Neural crest cell (in vitro differentiated cells): ENCODE results near the gene SNRPE. TPM values are rescaled to one million over a fixed set of nuclear protein-coding genes. Genes with fewer than 3 reads are reported as not detected.
"Not testable (repeated sequence)": the region's sequence is repeated elsewhere in the genome, so short reads cannot be mapped to it uniquely, and the experiment has no call there.

Source experiments
- DNase-seq: peaks from one replicate; pipeline ENCODE4 v3.0.0; 2021; ENCODE audit warnings: low read depth, mixed read lengths, low spot score
- H3K27ac Mint-ChIP-seq: one replicate; pipeline ENCODE4 v1.8.0; 2021; ENCODE audit warnings: mild to moderate bottlenecking, mixed read lengths; ENCODE audit not compliant: unreplicated experiment
- H3K27me3 Mint-ChIP-seq: 2 replicates; pipeline ENCODE4 v1.8.0; 2021; ENCODE audit warnings: low read depth, mild to moderate bottlenecking, mixed read lengths
- H3K36me3 Mint-ChIP-seq: 2 replicates; pipeline ENCODE4 v1.8.0; 2021; ENCODE audit warnings: low read depth, mild to moderate bottlenecking, mixed read lengths
- H3K4me1 Mint-ChIP-seq: 2 replicates; pipeline ENCODE4 v1.8.0; 2021; ENCODE audit warnings: mixed read lengths
- H3K4me3 Mint-ChIP-seq: one replicate; pipeline ENCODE4 v1.8.0; 2021; ENCODE audit warnings: mild to moderate bottlenecking, mixed read lengths
- H3K9me3 Mint-ChIP-seq: 2 replicates; pipeline ENCODE4 v1.8.0; 2021; ENCODE audit warnings: mixed read lengths
- CTCF ChIP-seq: fragments of 200-600 bp; sonication (generic); conservative IDR thresholded peaks from 2 replicates; pipeline ENCODE4 v1.5.0; 2021; ENCODE audit warnings: antibody characterized with exemption, mild to moderate bottlenecking
- total RNA-seq: library from RNA; stranded (reverse); gene quantifications from 2 replicates; pipeline ENCODE4 v1.2.1, GENCODE V29; 2021

The SNRPE gene
- total RNA-seq, 1 donor from 2014 or later, result 308 TPM

GRCh38 chr1:203828002-203828401, 33.4 kb upstream of the SNRPE start:
- no peak for TF ChIP-seq CTCF
- Mint-ChIP-seq H3K4me3 (no peak overlapping the region), H3K4me1 (no peaks in the 10 kb centered on the region), H3K36me3 (peaks cover 11% of the 10 kb centered on the region), H3K9me3 (no peaks in the 10 kb centered on the region), H3K27ac (no peak overlapping the region), H3K27me3 (no peaks in the 10 kb centered on the region)
- no peak for DNase-seq

- peaks cover 11% of the 10 kb centered on the region for H3K36me3 Mint-ChIP-seq
- H3K27me3 Mint-ChIP-seq, result no peaks in the 10 kb centered on the region
- H3K4me3 Mint-ChIP-seq, result no peak overlapping the region
- DNase-seq, result no peak
- H3K4me1 Mint-ChIP-seq, result no peaks in the 10 kb centered on the region
- H3K27ac Mint-ChIP-seq, result no peak overlapping the region
- H3K9me3 Mint-ChIP-seq, result no peaks in the 10 kb centered on the region
- TF ChIP-seq CTCF, result no peak
These were observed 32.9 kb upstream of the SNRPE start for GRCh38 chr1:203828503-203828902.

GRCh38 chr1:203829247-203829646, 32.2 kb upstream of the SNRPE start:
- H3K9me3 Mint-ChIP-seq, H3K4me3 Mint-ChIP-seq, H3K27ac Mint-ChIP-seq, H3K4me1 Mint-ChIP-seq, DNase-seq, H3K27me3 Mint-ChIP-seq: not testable (repeated sequence)
- peaks cover 16% of the 10 kb centered on the region for H3K36me3 Mint-ChIP-seq

- H3K4me1 Mint-ChIP-seq, result no peaks in the 10 kb centered on the region
- peaks cover 28% of the 10 kb centered on the region for H3K36me3 Mint-ChIP-seq
- no peak for TF ChIP-seq CTCF
- no peak for DNase-seq
- H3K27me3 Mint-ChIP-seq, result no peaks in the 10 kb centered on the region
- H3K27ac Mint-ChIP-seq, result no peak overlapping the region
- H3K4me3 Mint-ChIP-seq, result no peak overlapping the region
- H3K9me3 Mint-ChIP-seq, result no peaks in the 10 kb centered on the region
These were observed 25.9 kb upstream of the SNRPE start for GRCh38 chr1:203835476-203835875.

- Mint-ChIP-seq H3K9me3 (peaks cover 2% of the 10 kb centered on the region), H3K27me3 (no peaks in the 10 kb centered on the region), H3K4me1 (no peaks in the 10 kb centered on the region), H3K4me3 (no peak overlapping the region), H3K27ac (no peak overlapping the region), H3K36me3 (peaks cover 46% of the 10 kb centered on the region)
- no peak for TF ChIP-seq CTCF
- no peak for DNase-seq
These were observed 22.3 kb upstream of the SNRPE start for GRCh38 chr1:203839081-203839480.

- Mint-ChIP-seq H3K27me3 (no peaks in the 10 kb centered on the region), H3K4me3 (no peak overlapping the region), H3K4me1 (no peaks in the 10 kb centered on the region), H3K27ac (no peak overlapping the region), H3K9me3 (peaks cover 2% of the 10 kb centered on the region), H3K36me3 (peaks cover 44% of the 10 kb centered on the region)
- TF ChIP-seq CTCF, result no peak
- no peak for DNase-seq
These were observed 21.1 kb upstream of the SNRPE start for GRCh38 chr1:203840208-203840808.
